Activated CD8-positive, alpha-beta memory T cell treated with anti-CD3 and anti-CD28 coated beads for 4 hours (primary cell): ENCODE data around the gene GRIP1.

Source experiments
- DNase-seq, 2 donors: peaks; one replicate each; pipeline ENCODE4 v3.0.0-alpha.2; 2020; ENCODE audit warnings: low read depth in 2 of 2

Gene GRIP1

GRCh38 chr12:66692170-66692569 lies 13.3 kb upstream of the GRIP1 start:
- DNase-seq = no peak

GRCh38 chr12:66688846-66689439 lies 10.1 kb upstream of the GRIP1 start:
- no peak for DNase-seq

- no peak for DNase-seq
Observed at GRCh38 chr12:66684222-66684621, 5.3 kb upstream of the GRIP1 start.

- no peak for DNase-seq
Observed at GRCh38 chr12:66683822-66684221, 4.9 kb upstream of the GRIP1 start.

GRCh38 chr12:66683073-66683472 lies 4.2 kb upstream of the GRIP1 start:
- no peak for DNase-seq

- DNase-seq = no peak
Observed at GRCh38 chr12:66679461-66680084, 697 bp upstream of the GRIP1 start.

GRCh38 chr12:66676241-66676640 lies 2.6 kb downstream of the GRIP1 start:
- DNase-seq = no peak

- DNase-seq = no peak
Observed at GRCh38 chr12:66674495-66675122, 4.3 kb downstream of the GRIP1 start.

GRCh38 chr12:66669541-66669940 lies 9.3 kb downstream of the GRIP1 start:
- DNase-seq = no peak

GRCh38 chr12:66668311-66668710 lies 10.6 kb downstream of the GRIP1 start:
- DNase-seq = no peak

- no peak for DNase-seq
Observed at GRCh38 chr12:66667906-66668305, 11.0 kb downstream of the GRIP1 start.

GRCh38 chr12:66666481-66666880 lies 12.4 kb downstream of the GRIP1 start:
- DNase-seq = no peak

GRCh38 chr12:66665435-66665985 lies 13.4 kb downstream of the GRIP1 start:
- no peak for DNase-seq

- DNase-seq = no peak
Observed at GRCh38 chr12:66664076-66664475, 14.8 kb downstream of the GRIP1 start.

GRCh38 chr12:66663611-66664010 lies 15.3 kb downstream of the GRIP1 start:
- no peak for DNase-seq

GRCh38 chr12:66662729-66663128 lies 16.1 kb downstream of the GRIP1 start:
- no peak for DNase-seq

GRCh38 chr12:66662179-66662578 lies 16.7 kb downstream of the GRIP1 start:
- DNase-seq = no peak

GRCh38 chr12:66661357-66661756 lies 17.5 kb downstream of the GRIP1 start:
- DNase-seq = no peak

- DNase-seq = no peak
Observed at GRCh38 chr12:66653796-66654195, 25.1 kb downstream of the GRIP1 start.

GRCh38 chr12:66648033-66648735 lies 30.7 kb downstream of the GRIP1 start:
- DNase-seq = no peak

- no peak for DNase-seq
Observed at GRCh38 chr12:66647034-66647691, 31.7 kb downstream of the GRIP1 start.

- DNase-seq = no peak
Observed at GRCh38 chr12:66644151-66644550, 34.7 kb downstream of the GRIP1 start.
